ENCODE data around the gene COL9A2.
A peak's percentile ranks its signal among the peaks of the same experiment; 100 is the strongest.

Gene COL9A2

GRCh38 chr1:40257688-40258444 is 59.2 kb downstream of the COL9A2 start, which contains the start of gene ZMPSTE24:
ZMPSTE24 (plus strand) TSS chr1:40258236; CDS start chr1:40258272, 36 bp downstream.
- DNase-seq (ENCODE audit: low read depth), result peak; percentile 96

GRCh38 chr1:40257313-40257687 is 59.8 kb downstream of the COL9A2 start:
- no peak for DNase-seq (ENCODE audit: low read depth)

- no peak for DNase-seq (ENCODE audit: low read depth)
These were observed 60.5 kb downstream of the COL9A2 start for GRCh38 chr1:40256401-40257084.

GRCh38 chr1:40255231-40255630 is 61.9 kb downstream of the COL9A2 start:
- DNase-seq (ENCODE audit: low read depth), result no peak

- no peak for DNase-seq (ENCODE audit: low read depth)
These were observed 64.5 kb downstream of the COL9A2 start for GRCh38 chr1:40252601-40253000.

- DNase-seq (ENCODE audit: low read depth), result no peak
These were observed 65.6 kb downstream of the COL9A2 start for GRCh38 chr1:40251456-40251855.
